SW480 (cell line): ENCODE data around the gene ATP1A2.
"Not testable (repeated sequence)": the region's sequence is repeated elsewhere in the genome, so short reads cannot be mapped to it uniquely, and the experiment has no call there.

ENCODE experiments used
- DNase-seq: peaks from one replicate; pipeline ENCODE4 v3.0.0-alpha.2; 2016; ENCODE audit warnings: low spot score

ATP1A2 gene

GRCh38 chr1:160124705-160125478 lies 9.3 kb downstream of the ATP1A2 start:
- peak; percentile 95 for DNase-seq

GRCh38 chr1:160125746-160126145 lies 10.2 kb downstream of the ATP1A2 start:
- DNase-seq: no peak

- DNase-seq: not testable (repeated sequence)
Observed at GRCh38 chr1:160126342-160126741, 10.8 kb downstream of the ATP1A2 start.

- no peak for DNase-seq
Observed at GRCh38 chr1:160127381-160127780, 11.8 kb downstream of the ATP1A2 start.

GRCh38 chr1:160127865-160128523 lies 12.4 kb downstream of the ATP1A2 start:
- peak; percentile 27 for DNase-seq

- DNase-seq: no peak
Observed at GRCh38 chr1:160128636-160129035, 13.1 kb downstream of the ATP1A2 start.

- DNase-seq: no peak
Observed at GRCh38 chr1:160129046-160129445, 13.5 kb downstream of the ATP1A2 start.

- DNase-seq: no peak
Observed at GRCh38 chr1:160129558-160129957, 14.0 kb downstream of the ATP1A2 start.

GRCh38 chr1:160129966-160130365 lies 14.4 kb downstream of the ATP1A2 start:
- no peak for DNase-seq

GRCh38 chr1:160130486-160130885 lies 14.9 kb downstream of the ATP1A2 start:
- no peak for DNase-seq

- no peak for DNase-seq
Observed at GRCh38 chr1:160130939-160131338, 15.4 kb downstream of the ATP1A2 start.

GRCh38 chr1:160131803-160132565 lies 16.4 kb downstream of the ATP1A2 start:
- no peak for DNase-seq

- DNase-seq: no peak
Observed at GRCh38 chr1:160133990-160134770, 18.6 kb downstream of the ATP1A2 start.

- DNase-seq: no peak
Observed at GRCh38 chr1:160134791-160135572, 19.4 kb downstream of the ATP1A2 start.

- DNase-seq: no peak
Observed at GRCh38 chr1:160136121-160136925, 20.8 kb downstream of the ATP1A2 start.

GRCh38 chr1:160136926-160137200 lies 21.3 kb downstream of the ATP1A2 start:
- no peak for DNase-seq

- DNase-seq: no peak
Observed at GRCh38 chr1:160137216-160137862, 21.8 kb downstream of the ATP1A2 start.

- no peak for DNase-seq
Observed at GRCh38 chr1:160139840-160140239, 24.3 kb downstream of the ATP1A2 start.

GRCh38 chr1:160143695-160144094 lies 28.1 kb downstream of the ATP1A2 start:
- DNase-seq: no peak

- DNase-seq: no peak
Observed at GRCh38 chr1:160144921-160145320, 29.4 kb downstream of the ATP1A2 start.
